OCI-LY1 (cell line): Measurements from ENCODE around the gene AK4.

ENCODE experiments used
- CTCF ChIP-seq: fragments of 200-600 bp; sonication (generic), shearing (Covaris generic); IDR thresholded peaks from 2 replicates; pipeline ENCODE4 v1.5.1; 2017; ENCODE audit warnings: mild to moderate bottlenecking, antibody characterized with exemption, low read length, moderate library complexity, mixed read lengths
- EZH2 ChIP-seq: fragments of 200-600 bp; sonication (generic), shearing (Covaris generic); IDR thresholded peaks from 2 replicates; pipeline ENCODE4 v1.8.0; 2017; ENCODE audit warnings: borderline replicate concordance, mixed run types, mild to moderate bottlenecking, antibody characterized with exemption, low read length, moderate library complexity, mixed read lengths

GRCh38 chr1:65150583-65151263, 2.7 kb downstream of the AK4 start:
- no peak for TF ChIP-seq CTCF
- TF ChIP-seq EZH2: no peak
